Trophoblast cell (in vitro differentiated cells and primary cell): Measurements from ENCODE around the gene RRH. TPM values are rescaled to one million over a fixed set of nuclear protein-coding genes. Genes with fewer than 3 reads are reported as not detected.
"Not testable (repeated sequence)": the region's sequence is repeated elsewhere in the genome, so short reads cannot be mapped to it uniquely, and the experiment has no call there.

Experiments used
- DNase-seq, 2 donors: peaks; one replicate each; pipeline ENCODE4 v3.0.0-alpha.2; 2016
- H2AFZ ChIP-seq: 2 replicates; pipeline ENCODE4 v1.6.1; 2013; ENCODE audit warnings: low read length, moderate library complexity, mild to moderate bottlenecking; ENCODE audit not compliant: insufficient read depth, poor library complexity
- H2AK5ac ChIP-seq: 2 replicates; pipeline ENCODE4 v1.6.1; 2013; ENCODE audit warnings: mild to moderate bottlenecking, low read length
- H2BK120ac ChIP-seq: 2 replicates; pipeline ENCODE4 v1.6.1; 2013; ENCODE audit warnings: low read length, mild to moderate bottlenecking, moderate library complexity; ENCODE audit not compliant: insufficient read depth, poor library complexity
- H2BK12ac ChIP-seq: 2 replicates; pipeline ENCODE4 v1.6.1; 2013; ENCODE audit warnings: mild to moderate bottlenecking, low read length, moderate library complexity
- H2BK5ac ChIP-seq: 2 replicates; pipeline ENCODE4 v1.6.1; 2013; ENCODE audit warnings: low read length, low read depth, moderate library complexity, mild to moderate bottlenecking; ENCODE audit not compliant: poor library complexity
- H3K14ac ChIP-seq: 2 replicates; pipeline ENCODE4 v1.6.1; 2013; ENCODE audit warnings: mild to moderate bottlenecking, low read length
- H3K18ac ChIP-seq: 2 replicates; pipeline ENCODE4 v1.6.1; 2013; ENCODE audit warnings: mild to moderate bottlenecking, low read length
- H3K23ac ChIP-seq: 2 replicates; pipeline ENCODE4 v1.6.1; 2013; ENCODE audit warnings: low read length
- H3K27ac ChIP-seq: 2 replicates; pipeline ENCODE4 v1.5.1; 2013; ENCODE audit warnings: low read depth, mild to moderate bottlenecking, inconsistent platforms, low read length, moderate library complexity
- H3K27me3 ChIP-seq: 2 replicates; pipeline ENCODE4 v1.6.1; 2013; ENCODE audit warnings: inconsistent platforms, mild to moderate bottlenecking, low read length, moderate library complexity; ENCODE audit not compliant: insufficient read depth
- H3K36me3 ChIP-seq, 2 experiments: 1 replicate in 1 of 2; 2 replicates in 1 of 2; pipeline ENCODE4 v1.6.1; 2013; ENCODE audit warnings: low read length in 2 of 2, mild to moderate bottlenecking in 2 of 2, moderate library complexity in 1 of 2; ENCODE audit not compliant: insufficient read depth in 2 of 2, control insufficient read depth in 1 of 2
- H3K4ac ChIP-seq: 2 replicates; pipeline ENCODE4 v1.6.1; 2013; ENCODE audit warnings: low read depth, mild to moderate bottlenecking, low read length, moderate library complexity
- H3K4me1 ChIP-seq, 2 experiments: 1 replicate in 1 of 2; 2 replicates in 1 of 2; pipeline ENCODE4 v1.6.1; 2013; ENCODE audit warnings: low read length in 2 of 2, mild to moderate bottlenecking in 2 of 2, moderate library complexity in 1 of 2; ENCODE audit not compliant: insufficient read depth in 2 of 2, control insufficient read depth in 1 of 2
- H3K4me2 ChIP-seq: 2 replicates; pipeline ENCODE4 v1.6.1; 2013; ENCODE audit warnings: inconsistent platforms, mild to moderate bottlenecking, low read length, moderate library complexity
- H3K4me3 ChIP-seq: 2 replicates; pipeline ENCODE4 v1.5.1; 2013; ENCODE audit warnings: mild to moderate bottlenecking, low read depth, low read length, inconsistent platforms
- H3K79me1 ChIP-seq: one replicate; pipeline ENCODE4 v1.6.1; 2013; ENCODE audit warnings: low read length
- H3K79me2 ChIP-seq: 2 replicates; pipeline ENCODE4 v1.6.1; 2013; ENCODE audit warnings: low read length, mild to moderate bottlenecking; ENCODE audit not compliant: control insufficient read depth, insufficient read depth, poor library complexity
- H3K9ac ChIP-seq: 2 replicates; pipeline ENCODE4 v1.6.1; 2013; ENCODE audit warnings: mild to moderate bottlenecking, low read length
- H3K9me3 ChIP-seq: 2 replicates; pipeline ENCODE4 v1.6.1; 2013; ENCODE audit warnings: low read depth, mild to moderate bottlenecking, control low read depth, inconsistent platforms, low read length; ENCODE audit not compliant: insufficient read depth
- H4K12ac ChIP-seq: 2 replicates; pipeline ENCODE4 v1.6.1; 2013; ENCODE audit warnings: low read depth, mild to moderate bottlenecking, low read length, moderate library complexity
- H4K8ac ChIP-seq: 2 replicates; pipeline ENCODE4 v1.6.1; 2013; ENCODE audit warnings: low read depth, mild to moderate bottlenecking, low read length, moderate library complexity
- H4K91ac ChIP-seq: one replicate; pipeline ENCODE4 v1.6.1; 2013; ENCODE audit warnings: low read depth, mild to moderate bottlenecking, low read length, moderate library complexity
- WGBS: extraction: QIAGEN DNeasy Blood & Tissue Kit; methylation state at CpG from one replicate; pipeline ENCODE4 v1.1.7; 2013; ENCODE audit warnings: missing lambda C conversion rate; ENCODE audit not compliant: insufficient read length, insufficient coverage; ENCODE audit errors: extremely low coverage; 5-methylcytosine and 5-hydroxymethylcytosine counted together
- polyA plus RNA-seq: library from polyadenylated mRNA; stranded (reverse); fragments of 200-250 nt; gene quantifications from 2 replicates; pipeline ENCODE4 v1.2.3, GENCODE V29; 2013

RRH gene, protein sequence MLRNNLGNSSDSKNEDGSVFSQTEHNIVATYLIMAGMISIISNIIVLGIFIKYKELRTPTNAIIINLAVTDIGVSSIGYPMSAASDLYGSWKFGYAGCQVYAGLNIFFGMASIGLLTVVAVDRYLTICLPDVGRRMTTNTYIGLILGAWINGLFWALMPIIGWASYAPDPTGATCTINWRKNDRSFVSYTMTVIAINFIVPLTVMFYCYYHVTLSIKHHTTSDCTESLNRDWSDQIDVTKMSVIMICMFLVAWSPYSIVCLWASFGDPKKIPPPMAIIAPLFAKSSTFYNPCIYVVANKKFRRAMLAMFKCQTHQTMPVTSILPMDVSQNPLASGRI
- polyA plus RNA-seq: 0.07 and 0.08 TPM in 2 replicates

DNA sequence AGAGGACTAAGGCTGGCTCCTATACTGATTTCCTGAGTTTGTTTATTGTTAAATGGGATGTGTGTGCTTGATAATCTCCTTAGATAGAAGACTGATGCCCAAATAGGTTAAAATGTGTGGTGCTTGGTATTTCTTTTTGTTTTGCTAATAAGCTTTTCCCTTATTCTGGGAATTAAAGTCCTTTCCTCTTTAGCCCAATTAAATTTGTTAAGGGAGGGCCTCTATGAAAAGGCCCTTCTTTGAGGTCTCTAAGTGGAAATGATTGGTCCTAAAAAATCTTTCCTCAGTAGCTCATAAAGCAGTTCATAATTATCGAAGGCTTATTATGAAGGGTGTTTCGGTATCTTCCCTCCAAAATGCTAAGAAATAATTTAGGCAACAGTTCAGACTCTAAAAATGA, at the start of gene RRH:
RRH (plus strand) TSS at position 301 of the 400 bp plus-strand sequence; CDS start at position 357, 56 bp downstream.
- Histone ChIP-seq H3K18ac (no peak within 1 kb of the TSS), H4K12ac (no peak within 1 kb of the TSS), H3K4ac (no peak within 1 kb of the TSS), H3K4me3 (no peak within 1 kb of the TSS), H3K9ac (no peak within 1 kb of the TSS), H3K14ac (no peak within 1 kb of the TSS), H3K27ac (no peak within 1 kb of the TSS), H2AK5ac (no peak within 1 kb of the TSS), H2BK5ac (no peak within 1 kb of the TSS), H3K36me3 (peaks cover 2 to 4% of the 10 kb centered on the region in 2 experiments), H4K8ac (no peak within 1 kb of the TSS), H3K79me2 (no peaks in the 10 kb centered on the region), H3K9me3 (no peaks in the 10 kb centered on the region), H3K23ac (no peak within 1 kb of the TSS), H3K27me3 (no peaks in the 10 kb centered on the region), H3K4me1 (no peaks in the 10 kb centered on the region), H4K91ac (no peak within 1 kb of the TSS), H2BK12ac (no peak within 1 kb of the TSS), H3K79me1 (no peaks in the 10 kb centered on the region), H2BK120ac (no peak within 1 kb of the TSS), H2AFZ (no peak within 1 kb of the TSS), H3K4me2 (no peak within 1 kb of the TSS)
- no peak for DNase-seq
- no CpG with 5 or more reads among the region's 2 CpGs for WGBS

DNA sequence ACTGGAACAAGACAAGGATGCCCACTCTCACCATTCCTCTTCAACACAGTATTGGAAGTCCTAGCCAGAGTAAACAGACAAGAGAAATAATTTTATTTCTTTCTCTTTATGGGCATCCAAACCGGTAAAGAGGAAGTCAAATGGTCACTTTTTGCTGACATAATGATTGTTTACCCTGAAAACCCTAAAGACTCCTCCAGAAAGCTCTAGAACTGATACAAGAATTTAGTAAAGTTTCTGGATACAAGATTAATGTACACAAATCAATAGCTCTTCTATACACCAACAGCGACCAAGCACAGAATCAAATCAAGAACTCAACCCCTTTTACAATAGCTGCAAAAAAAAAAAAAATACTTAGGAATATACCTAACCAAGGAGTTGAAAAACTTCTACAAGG, 45.7 kb upstream of the RRH start:
- H2BK5ac ChIP-seq, H3K79me2 ChIP-seq, DNase-seq, H3K79me1 ChIP-seq, H3K9ac ChIP-seq, H3K4me2 ChIP-seq, H3K18ac ChIP-seq, H3K36me3 ChIP-seq, H3K4me1 ChIP-seq, H3K9me3 ChIP-seq, H3K23ac ChIP-seq, H2BK12ac ChIP-seq, H2AK5ac ChIP-seq, H4K12ac ChIP-seq, H3K14ac ChIP-seq, H4K91ac ChIP-seq, H2BK120ac ChIP-seq, H4K8ac ChIP-seq, H3K4me3 ChIP-seq, H3K27me3 ChIP-seq, H3K27ac ChIP-seq, H2AFZ ChIP-seq, H3K4ac ChIP-seq: not testable (repeated sequence)
- WGBS: no CpG with 5 or more reads among the region's 2 CpGs

GRCh38 chr4:109786846-109787245, 40.9 kb upstream of the RRH start:
- H3K14ac ChIP-seq: no peak overlapping the region
- H3K18ac ChIP-seq: no peak overlapping the region
- H4K91ac ChIP-seq: no peak overlapping the region
- no peak overlapping the region for H3K4ac ChIP-seq
- no peak overlapping the region for H4K8ac ChIP-seq
- no peak overlapping the region for H2AK5ac ChIP-seq
- H3K36me3 ChIP-seq: no peaks in the 10 kb centered on the region
- H3K9ac ChIP-seq: no peak overlapping the region
- no peak for DNase-seq
- H3K79me1 ChIP-seq: no peaks in the 10 kb centered on the region
- H3K27me3 ChIP-seq: no peaks in the 10 kb centered on the region
- H2BK120ac ChIP-seq: no peak overlapping the region
- no peaks in the 10 kb centered on the region for H3K4me1 ChIP-seq
- no peak overlapping the region for H2BK5ac ChIP-seq
- no peak overlapping the region for H2BK12ac ChIP-seq
- no peaks in the 10 kb centered on the region for H3K79me2 ChIP-seq
- H3K9me3 ChIP-seq: no peaks in the 10 kb centered on the region
- no peak overlapping the region for H3K23ac ChIP-seq
- H3K27ac ChIP-seq: no peak overlapping the region
- no peak overlapping the region for H3K4me3 ChIP-seq
- no peak overlapping the region for H4K12ac ChIP-seq
- no CpG with 5 or more reads among the region's 1 CpG for WGBS
- H3K4me2 ChIP-seq: no peak overlapping the region
- H2AFZ ChIP-seq: no peak overlapping the region

DNA sequence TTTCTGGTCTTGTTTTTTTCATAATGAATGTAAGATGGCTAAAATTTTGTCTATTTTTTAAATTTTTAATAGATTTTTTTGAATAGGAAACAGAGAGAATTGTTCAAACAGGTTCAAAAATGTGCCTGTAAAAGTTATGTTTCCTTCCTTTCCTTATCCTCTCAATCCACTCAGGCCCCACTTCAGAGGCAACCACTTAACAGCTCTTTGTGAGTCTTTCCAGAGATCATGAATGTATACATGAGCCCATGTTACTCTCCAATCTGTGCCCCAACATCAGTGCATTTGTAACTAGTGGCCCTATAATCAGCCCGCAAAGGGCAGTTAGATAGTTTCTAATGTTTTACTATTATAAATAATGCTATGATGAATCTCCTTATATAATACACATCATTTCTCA, 40.0 kb upstream of the RRH start:
- whole genome bisulfite sequencing: no CpG with 5 or more reads among the region's 1 CpG
- Histone ChIP-seq H3K9me3 (no peaks in the 10 kb centered on the region), H3K27ac (no peak overlapping the region), H3K23ac (no peak overlapping the region), H4K8ac (no peak overlapping the region), H3K4me1 (no peaks in the 10 kb centered on the region), H3K36me3 (no peaks in the 10 kb centered on the region), H3K4ac (no peak overlapping the region), H3K4me2 (no peak overlapping the region), H3K27me3 (no peaks in the 10 kb centered on the region), H2BK120ac (no peak overlapping the region), H3K9ac (no peak overlapping the region), H2BK5ac (no peak overlapping the region), H3K18ac (no peak overlapping the region), H4K12ac (no peak overlapping the region), H3K14ac (no peak overlapping the region), H4K91ac (no peak overlapping the region), H2BK12ac (no peak overlapping the region), H2AFZ (no peak overlapping the region), H3K4me3 (no peak overlapping the region), H3K79me1 (no peaks in the 10 kb centered on the region), H3K79me2 (no peaks in the 10 kb centered on the region), H2AK5ac (no peak overlapping the region)
- no peak for DNase-seq
